ENCODE measurements around the gene SEMA4A. TPM values are rescaled to one million over a fixed set of nuclear protein-coding genes. Genes with fewer than 3 reads are reported as not detected.
A peak's percentile ranks its signal among the peaks of the same experiment; 100 is the strongest.

Gene SEMA4A
- total and polyA plus RNA-seq, 9 of the 15 experiments (the other 6 are each of a cell fraction or from before 2014, with no cell fraction given), result 0.04 to 1.7 (median 0.45) TPM

DNA sequence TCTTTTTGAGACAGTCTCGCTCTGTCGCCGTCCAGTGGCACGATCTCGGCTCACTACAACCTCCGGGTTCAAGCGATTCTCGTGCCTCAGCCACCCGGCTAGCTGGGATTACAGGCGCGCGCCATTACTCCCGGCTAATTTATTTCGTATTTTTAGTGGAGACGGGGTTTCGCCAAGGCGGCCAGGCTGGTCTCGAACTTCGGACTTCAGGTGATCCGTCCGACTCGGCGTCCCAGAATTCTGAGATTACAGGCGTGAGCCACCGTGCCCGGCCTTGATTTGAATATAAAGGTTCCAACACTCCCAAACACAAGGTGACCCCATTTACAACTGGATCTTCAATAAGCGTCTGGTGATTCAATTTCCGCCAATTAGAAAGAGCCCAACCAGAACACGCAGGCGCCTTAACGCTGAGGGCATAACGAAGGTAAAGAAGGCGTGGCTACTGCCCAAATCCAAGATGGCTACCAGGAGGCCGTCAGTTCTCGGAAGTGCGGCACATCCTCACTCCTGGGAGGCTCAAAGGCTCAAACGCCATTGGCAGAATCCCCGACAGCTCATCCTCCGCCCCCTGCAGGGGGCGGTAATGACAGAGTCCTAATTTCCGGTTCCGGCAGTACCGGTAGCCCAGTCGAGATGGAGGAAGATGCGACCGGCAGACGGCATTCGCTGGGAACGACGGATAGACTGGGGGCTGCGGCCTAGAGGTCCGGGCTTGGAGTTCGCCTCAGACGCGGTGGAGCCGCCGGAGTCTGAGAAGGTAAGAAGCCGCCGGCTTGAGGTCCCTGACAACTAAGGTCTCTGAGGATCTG lies 40.3 kb downstream of the SEMA4A start, which contains the start of gene SLC25A44 (continued):
- TF ChIP-seq, protein P1, sequence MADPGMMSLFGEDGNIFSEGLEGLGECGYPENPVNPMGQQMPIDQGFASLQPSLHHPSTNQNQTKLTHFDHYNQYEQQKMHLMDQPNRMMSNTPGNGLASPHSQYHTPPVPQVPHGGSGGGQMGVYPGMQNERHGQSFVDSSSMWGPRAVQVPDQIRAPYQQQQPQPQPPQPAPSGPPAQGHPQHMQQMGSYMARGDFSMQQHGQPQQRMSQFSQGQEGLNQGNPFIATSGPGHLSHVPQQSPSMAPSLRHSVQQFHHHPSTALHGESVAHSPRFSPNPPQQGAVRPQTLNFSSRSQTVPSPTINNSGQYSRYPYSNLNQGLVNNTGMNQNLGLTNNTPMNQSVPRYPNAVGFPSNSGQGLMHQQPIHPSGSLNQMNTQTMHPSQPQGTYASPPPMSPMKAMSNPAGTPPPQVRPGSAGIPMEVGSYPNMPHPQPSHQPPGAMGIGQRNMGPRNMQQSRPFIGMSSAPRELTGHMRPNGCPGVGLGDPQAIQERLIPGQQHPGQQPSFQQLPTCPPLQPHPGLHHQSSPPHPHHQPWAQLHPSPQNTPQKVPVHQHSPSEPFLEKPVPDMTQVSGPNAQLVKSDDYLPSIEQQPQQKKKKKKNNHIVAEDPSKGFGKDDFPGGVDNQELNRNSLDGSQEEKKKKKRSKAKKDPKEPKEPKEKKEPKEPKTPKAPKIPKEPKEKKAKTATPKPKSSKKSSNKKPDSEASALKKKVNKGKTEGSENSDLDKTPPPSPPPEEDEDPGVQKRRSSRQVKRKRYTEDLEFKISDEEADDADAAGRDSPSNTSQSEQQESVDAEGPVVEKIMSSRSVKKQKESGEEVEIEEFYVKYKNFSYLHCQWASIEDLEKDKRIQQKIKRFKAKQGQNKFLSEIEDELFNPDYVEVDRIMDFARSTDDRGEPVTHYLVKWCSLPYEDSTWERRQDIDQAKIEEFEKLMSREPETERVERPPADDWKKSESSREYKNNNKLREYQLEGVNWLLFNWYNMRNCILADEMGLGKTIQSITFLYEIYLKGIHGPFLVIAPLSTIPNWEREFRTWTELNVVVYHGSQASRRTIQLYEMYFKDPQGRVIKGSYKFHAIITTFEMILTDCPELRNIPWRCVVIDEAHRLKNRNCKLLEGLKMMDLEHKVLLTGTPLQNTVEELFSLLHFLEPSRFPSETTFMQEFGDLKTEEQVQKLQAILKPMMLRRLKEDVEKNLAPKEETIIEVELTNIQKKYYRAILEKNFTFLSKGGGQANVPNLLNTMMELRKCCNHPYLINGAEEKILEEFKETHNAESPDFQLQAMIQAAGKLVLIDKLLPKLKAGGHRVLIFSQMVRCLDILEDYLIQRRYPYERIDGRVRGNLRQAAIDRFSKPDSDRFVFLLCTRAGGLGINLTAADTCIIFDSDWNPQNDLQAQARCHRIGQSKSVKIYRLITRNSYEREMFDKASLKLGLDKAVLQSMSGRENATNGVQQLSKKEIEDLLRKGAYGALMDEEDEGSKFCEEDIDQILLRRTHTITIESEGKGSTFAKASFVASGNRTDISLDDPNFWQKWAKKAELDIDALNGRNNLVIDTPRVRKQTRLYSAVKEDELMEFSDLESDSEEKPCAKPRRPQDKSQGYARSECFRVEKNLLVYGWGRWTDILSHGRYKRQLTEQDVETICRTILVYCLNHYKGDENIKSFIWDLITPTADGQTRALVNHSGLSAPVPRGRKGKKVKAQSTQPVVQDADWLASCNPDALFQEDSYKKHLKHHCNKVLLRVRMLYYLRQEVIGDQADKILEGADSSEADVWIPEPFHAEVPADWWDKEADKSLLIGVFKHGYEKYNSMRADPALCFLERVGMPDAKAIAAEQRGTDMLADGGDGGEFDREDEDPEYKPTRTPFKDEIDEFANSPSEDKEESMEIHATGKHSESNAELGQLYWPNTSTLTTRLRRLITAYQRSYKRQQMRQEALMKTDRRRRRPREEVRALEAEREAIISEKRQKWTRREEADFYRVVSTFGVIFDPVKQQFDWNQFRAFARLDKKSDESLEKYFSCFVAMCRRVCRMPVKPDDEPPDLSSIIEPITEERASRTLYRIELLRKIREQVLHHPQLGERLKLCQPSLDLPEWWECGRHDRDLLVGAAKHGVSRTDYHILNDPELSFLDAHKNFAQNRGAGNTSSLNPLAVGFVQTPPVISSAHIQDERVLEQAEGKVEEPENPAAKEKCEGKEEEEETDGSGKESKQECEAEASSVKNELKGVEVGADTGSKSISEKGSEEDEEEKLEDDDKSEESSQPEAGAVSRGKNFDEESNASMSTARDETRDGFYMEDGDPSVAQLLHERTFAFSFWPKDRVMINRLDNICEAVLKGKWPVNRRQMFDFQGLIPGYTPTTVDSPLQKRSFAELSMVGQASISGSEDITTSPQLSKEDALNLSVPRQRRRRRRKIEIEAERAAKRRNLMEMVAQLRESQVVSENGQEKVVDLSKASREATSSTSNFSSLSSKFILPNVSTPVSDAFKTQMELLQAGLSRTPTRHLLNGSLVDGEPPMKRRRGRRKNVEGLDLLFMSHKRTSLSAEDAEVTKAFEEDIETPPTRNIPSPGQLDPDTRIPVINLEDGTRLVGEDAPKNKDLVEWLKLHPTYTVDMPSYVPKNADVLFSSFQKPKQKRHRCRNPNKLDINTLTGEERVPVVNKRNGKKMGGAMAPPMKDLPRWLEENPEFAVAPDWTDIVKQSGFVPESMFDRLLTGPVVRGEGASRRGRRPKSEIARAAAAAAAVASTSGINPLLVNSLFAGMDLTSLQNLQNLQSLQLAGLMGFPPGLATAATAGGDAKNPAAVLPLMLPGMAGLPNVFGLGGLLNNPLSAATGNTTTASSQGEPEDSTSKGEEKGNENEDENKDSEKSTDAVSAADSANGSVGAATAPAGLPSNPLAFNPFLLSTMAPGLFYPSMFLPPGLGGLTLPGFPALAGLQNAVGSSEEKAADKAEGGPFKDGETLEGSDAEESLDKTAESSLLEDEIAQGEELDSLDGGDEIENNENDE (IDR thresholded peaks at IDR 0.05; ENCODE audit: low read depth, low read length), result no peak
- TF ChIP-seq ZNF354B (CRISPR knock-in tag; IDR thresholded peaks at IDR 0.05) (no peak), SAFB2 (IDR thresholded peaks at IDR 0.05; ENCODE audit: borderline replicate concordance, low read depth, low read length, severe bottlenecking) (no peak), FOXK1 (CRISPR knock-in tag; IDR thresholded peaks at IDR 0.05; ENCODE audit: borderline replicate concordance) (no peak), ZNF224 (CRISPR knock-in tag; IDR thresholded peaks at IDR 0.05) (no peak)
- TF ChIP-seq, protein P2, sequence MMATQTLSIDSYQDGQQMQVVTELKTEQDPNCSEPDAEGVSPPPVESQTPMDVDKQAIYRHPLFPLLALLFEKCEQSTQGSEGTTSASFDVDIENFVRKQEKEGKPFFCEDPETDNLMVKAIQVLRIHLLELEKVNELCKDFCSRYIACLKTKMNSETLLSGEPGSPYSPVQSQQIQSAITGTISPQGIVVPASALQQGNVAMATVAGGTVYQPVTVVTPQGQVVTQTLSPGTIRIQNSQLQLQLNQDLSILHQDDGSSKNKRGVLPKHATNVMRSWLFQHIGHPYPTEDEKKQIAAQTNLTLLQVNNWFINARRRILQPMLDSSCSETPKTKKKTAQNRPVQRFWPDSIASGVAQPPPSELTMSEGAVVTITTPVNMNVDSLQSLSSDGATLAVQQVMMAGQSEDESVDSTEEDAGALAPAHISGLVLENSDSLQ (IDR thresholded peaks at IDR 0.05), result peak; percentile 94
- TF ChIP-seq, protein P3, sequence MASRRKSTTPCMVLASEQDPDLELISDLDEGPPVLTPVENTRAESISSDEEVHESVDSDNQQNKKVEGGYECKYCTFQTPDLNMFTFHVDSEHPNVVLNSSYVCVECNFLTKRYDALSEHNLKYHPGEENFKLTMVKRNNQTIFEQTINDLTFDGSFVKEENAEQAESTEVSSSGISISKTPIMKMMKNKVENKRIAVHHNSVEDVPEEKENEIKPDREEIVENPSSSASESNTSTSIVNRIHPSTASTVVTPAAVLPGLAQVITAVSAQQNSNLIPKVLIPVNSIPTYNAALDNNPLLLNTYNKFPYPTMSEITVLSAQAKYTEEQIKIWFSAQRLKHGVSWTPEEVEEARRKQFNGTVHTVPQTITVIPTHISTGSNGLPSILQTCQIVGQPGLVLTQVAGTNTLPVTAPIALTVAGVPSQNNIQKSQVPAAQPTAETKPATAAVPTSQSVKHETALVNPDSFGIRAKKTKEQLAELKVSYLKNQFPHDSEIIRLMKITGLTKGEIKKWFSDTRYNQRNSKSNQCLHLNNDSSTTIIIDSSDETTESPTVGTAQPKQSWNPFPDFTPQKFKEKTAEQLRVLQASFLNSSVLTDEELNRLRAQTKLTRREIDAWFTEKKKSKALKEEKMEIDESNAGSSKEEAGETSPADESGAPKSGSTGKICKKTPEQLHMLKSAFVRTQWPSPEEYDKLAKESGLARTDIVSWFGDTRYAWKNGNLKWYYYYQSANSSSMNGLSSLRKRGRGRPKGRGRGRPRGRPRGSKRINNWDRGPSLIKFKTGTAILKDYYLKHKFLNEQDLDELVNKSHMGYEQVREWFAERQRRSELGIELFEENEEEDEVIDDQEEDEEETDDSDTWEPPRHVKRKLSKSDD (conservative IDR thresholded peaks at IDR 0.05; ENCODE audit: low read length), result no peak
- TF ChIP-seq, protein P4, sequence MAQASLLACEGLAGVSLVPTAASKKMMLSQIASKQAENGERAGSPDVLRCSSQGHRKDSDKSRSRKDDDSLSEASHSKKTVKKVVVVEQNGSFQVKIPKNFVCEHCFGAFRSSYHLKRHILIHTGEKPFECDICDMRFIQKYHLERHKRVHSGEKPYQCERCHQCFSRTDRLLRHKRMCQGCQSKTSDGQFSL (CRISPR knock-in tag; IDR thresholded peaks at IDR 0.05), result no peak
- TF ChIP-seq, protein P4 (tag; IDR thresholded peaks at IDR 0.05), result no peak
